Spleen (tissue), 7 donors: Measurements from ENCODE around the gene TMEM203.

Experiments
- CTCF ChIP-seq, 11 experiments: fragments of 200-600 bp in 7 of 11; fragments of 450-650 bp in 4 of 11; sonication (generic) in 4 of 11; IDR thresholded peaks in 8 of 11; conservative IDR thresholded peaks in 3 of 11; 1 replicate in 7 of 11; 2 replicates in 4 of 11; pipeline versions ENCODE4 v1.4.0 to v1.8.0; 2016 to 2021; ENCODE audit warnings: antibody characterized with exemption in 11 of 11, inconsistent platforms in 4 of 11, mild to moderate bottlenecking in 1 of 11
- POLR2A ChIP-seq, 3 donors: fragments of 450-650 bp; IDR thresholded peaks; one replicate each; pipeline ENCODE4 v1.5.1; 2017; ENCODE audit warnings: antibody characterized with exemption in 3 of 3, mild to moderate bottlenecking in 1 of 3
- POLR2AphosphoS5 ChIP-seq, 3 donors: sonication (generic); formaldehyde crosslinking; IDR thresholded peaks; one replicate each; pipeline ENCODE4 v1.5.1; 2017; ENCODE audit warnings: antibody characterized with exemption in 3 of 3
- donor health status: DM: no; HTN: no; CAD: no; lungs with moderate emphysema.
- donor health status: DM: no; HTN: no; CAD: no.
- donor health status: DM: no; HTN: no; CAD: no.

DNA sequence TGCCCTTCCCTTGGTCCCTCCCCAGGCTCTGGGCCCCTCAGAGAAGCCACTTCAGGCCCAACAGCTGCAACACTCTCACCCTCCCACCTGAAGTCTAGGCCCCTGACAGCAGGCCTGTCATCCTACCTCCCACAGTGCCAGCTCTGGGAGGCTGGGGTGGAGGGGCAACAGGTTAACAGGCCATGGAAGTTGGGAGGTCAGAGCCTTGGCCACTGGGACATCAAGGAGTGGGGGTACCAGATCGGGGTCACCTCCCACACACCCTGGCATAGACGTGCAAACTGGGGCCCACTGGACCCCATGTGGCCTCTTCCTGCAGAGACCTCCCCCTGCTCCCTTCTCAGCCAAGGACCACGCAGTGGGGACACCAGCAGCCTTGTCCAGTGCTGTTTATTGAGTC is 14.2 kb downstream of the TMEM203 start:
- TF ChIP-seq POLR2A (IDR thresholded peaks at IDR 0.05) (no peak), CTCF (IDR thresholded peaks at IDR 0.05 in 8 of 11, conservative IDR thresholded peaks at IDR 0.05 in 3 of 11) (no peak), POLR2AphosphoS5 (IDR thresholded peaks at IDR 0.05) (no peak)
